Activated CD8-positive, alpha-beta memory T cell treated with anti-CD3 and anti-CD28 coated beads, Interleukin-2, amount 10 ng/mL, durations not matched to agents 7 days and 5 days (primary cell): ENCODE measurements around the gene HNRNPU. TPM values are rescaled to one million over a fixed set of nuclear protein-coding genes. Genes with fewer than 3 reads are reported as not detected.
A peak's percentile ranks its signal among the peaks of the same experiment; 100 is the strongest.
"Not testable (repeated sequence)": the region's sequence is repeated elsewhere in the genome, so short reads cannot be mapped to it uniquely, and the experiment has no call there.

Source experiments
- ATAC-seq: fragments of 150-1000 bp; cut with Tn5 transposase; one replicate; pipeline ENCODE4 v1.10.0; 2021; ENCODE audit warnings: moderate library complexity
- CTCF ChIA-PET: fragments of 350-600 bp; sonication (Branson Sonifier 250); formaldehyde crosslinking; loops from one replicate; lab custom pipeline; 2021; ENCODE audit warnings: antibody characterized with exemption; lab: Charles Lee
- DNase-seq: peaks from one replicate; pipeline ENCODE4 v3.0.0-alpha.2; 2020
- H3K27ac Mint-ChIP-seq: one replicate; pipeline ENCODE4 v1.8.0; 2021; ENCODE audit warnings: mild to moderate bottlenecking, mixed read lengths
- H3K27me3 Mint-ChIP-seq: one replicate; pipeline ENCODE4 v1.8.0; 2021; ENCODE audit warnings: mixed read lengths
- H3K36me3 Mint-ChIP-seq: one replicate; pipeline ENCODE4 v1.8.0; 2021; ENCODE audit warnings: mild to moderate bottlenecking, mixed read lengths
- H3K4me1 Mint-ChIP-seq: one replicate; pipeline ENCODE4 v1.8.0; 2021; ENCODE audit warnings: mixed read lengths
- H3K4me3 Mint-ChIP-seq: one replicate; pipeline ENCODE4 v1.8.0; 2021; ENCODE audit warnings: mild to moderate bottlenecking, moderate library complexity, mixed read lengths
- H3K9me3 Mint-ChIP-seq: one replicate; pipeline ENCODE4 v1.8.0; 2022; ENCODE audit warnings: low read depth, mixed read lengths
- total RNA-seq, 2 experiments: library from RNA; stranded (reverse); gene quantifications; one replicate each; pipeline ENCODE4 v1.2.3, GENCODE V29; 2021

The HNRNPU gene
- total RNA-seq, 2 experiments from 2014 or later = 410 to 503 TPM

- H3K36me3 Mint-ChIP-seq = peaks cover 11% of the 10 kb centered on the region
- DNase-seq, H3K27me3 Mint-ChIP-seq, ATAC-seq, H3K4me3 Mint-ChIP-seq, H3K9me3 Mint-ChIP-seq: not testable (repeated sequence)
- H3K27ac Mint-ChIP-seq = peak overlapping the region; percentile 100
- CTCF ChIA-PET = interaction anchor here (2.0 to 5.3 kb wide), 4 partner anchors 27 to 209 kb away, joined by 6 to 49 read pairs (median 18); partner anchors contain the start of gene HNRNPU
- peaks cover 37% of the 10 kb centered on the region for H3K4me1 Mint-ChIP-seq
These were observed 31.1 kb downstream of the HNRNPU start for GRCh38 chr1:244833260-244833659.

- CTCF ChIA-PET = interaction anchor here (1.1 to 1.6 kb wide), 3 partner anchors 34 to 212 kb away, joined by 3 to 4 read pairs (median 3); no protein-coding TSS in a partner anchor
- ATAC-seq (no peak), DNase-seq (no peak)
- H3K27me3 Mint-ChIP-seq = peaks cover 3% of the 10 kb centered on the region
- no peak overlapping the region for H3K4me3 Mint-ChIP-seq
- H3K27ac Mint-ChIP-seq = no peak overlapping the region
- no peaks in the 10 kb centered on the region for H3K36me3 Mint-ChIP-seq
- H3K4me1 Mint-ChIP-seq = peaks cover 20% of the 10 kb centered on the region
- no peaks in the 10 kb centered on the region for H3K9me3 Mint-ChIP-seq
These were observed 33.7 kb downstream of the HNRNPU start for GRCh38 chr1:244830639-244831038.

- no peak overlapping the region for H3K27ac Mint-ChIP-seq
- DNase-seq = no peak
- peaks cover 11% of the 10 kb centered on the region for H3K4me1 Mint-ChIP-seq
- H3K36me3 Mint-ChIP-seq = no peaks in the 10 kb centered on the region
- peaks cover 3% of the 10 kb centered on the region for H3K27me3 Mint-ChIP-seq
- CTCF ChIA-PET = interaction anchor here (1.3 kb wide), 1 partner anchor 30 kb away, joined by 4 read pairs; no protein-coding TSS in a partner anchor
- no peak for ATAC-seq
- no peak overlapping the region for H3K4me3 Mint-ChIP-seq
- no peaks in the 10 kb centered on the region for H3K9me3 Mint-ChIP-seq
These were observed 37.6 kb downstream of the HNRNPU start for GRCh38 chr1:244826712-244827111.

GRCh38 chr1:244822878-244823277, 41.5 kb downstream of the HNRNPU start:
- DNase-seq (peak; percentile 5), ATAC-seq (no peak)
- H3K27me3 Mint-ChIP-seq = peaks cover 3% of the 10 kb centered on the region
- no peaks in the 10 kb centered on the region for H3K4me1 Mint-ChIP-seq
- H3K9me3 Mint-ChIP-seq = no peaks in the 10 kb centered on the region
- no peaks in the 10 kb centered on the region for H3K36me3 Mint-ChIP-seq
- CTCF ChIA-PET = no interaction called here
- no peak overlapping the region for H3K4me3 Mint-ChIP-seq
- no peak overlapping the region for H3K27ac Mint-ChIP-seq

- CTCF ChIA-PET = interaction anchor here (1.1 kb wide), 1 partner anchor 15 kb away, joined by 3 read pairs; no protein-coding TSS in a partner anchor
- Mint-ChIP-seq H3K4me1 (no peaks in the 10 kb centered on the region), H3K9me3 (no peaks in the 10 kb centered on the region), H3K27ac (no peak overlapping the region), H3K36me3 (no peaks in the 10 kb centered on the region), H3K27me3 (peaks cover 10% of the 10 kb centered on the region), H3K4me3 (no peak overlapping the region)
- DNase-seq (no peak), ATAC-seq (no peak)
These were observed 43.2 kb downstream of the HNRNPU start for GRCh38 chr1:244821134-244821533.

- no peaks in the 10 kb centered on the region for H3K9me3 Mint-ChIP-seq
- H3K4me3 Mint-ChIP-seq = no peak overlapping the region
These were observed 44.2 kb downstream of the HNRNPU start for GRCh38 chr1:244820131-244820530.

GRCh38 chr1:244817415-244817894, 46.9 kb downstream of the HNRNPU start:
- no peaks in the 10 kb centered on the region for H3K9me3 Mint-ChIP-seq
- DNase-seq = no peak
- H3K4me1 Mint-ChIP-seq = peaks cover 11% of the 10 kb centered on the region
- no peak overlapping the region for H3K27ac Mint-ChIP-seq
- H3K27me3 Mint-ChIP-seq = peaks cover 25% of the 10 kb centered on the region
- no peak overlapping the region for H3K4me3 Mint-ChIP-seq
- CTCF ChIA-PET = no interaction called here
- ATAC-seq = no peak
- no peaks in the 10 kb centered on the region for H3K36me3 Mint-ChIP-seq

More at GRCh38 chr1:244820131-244820530, 44.2 kb downstream of the HNRNPU start:
- H3K4me1 Mint-ChIP-seq = peaks cover 4% of the 10 kb centered on the region
- H3K27me3 Mint-ChIP-seq = peaks cover 12% of the 10 kb centered on the region
- no peak overlapping the region for H3K27ac Mint-ChIP-seq
- ATAC-seq (no peak), DNase-seq (no peak)
- no peaks in the 10 kb centered on the region for H3K36me3 Mint-ChIP-seq
- CTCF ChIA-PET = interaction anchor here (1.1 kb wide), 1 partner anchor 16 kb away, joined by 3 read pairs; no protein-coding TSS in a partner anchor

- no peak for ATAC-seq
- Mint-ChIP-seq H3K27ac (no peak overlapping the region), H3K4me3 (no peak overlapping the region), H3K36me3 (no peaks in the 10 kb centered on the region), H3K4me1 (peaks cover 11% of the 10 kb centered on the region), H3K9me3 (no peaks in the 10 kb centered on the region), H3K27me3 (peaks cover 25% of the 10 kb centered on the region)
- CTCF ChIA-PET = no interaction called here
- no peak for DNase-seq
These were observed 48.7 kb downstream of the HNRNPU start for GRCh38 chr1:244815600-244816099.

GRCh38 chr1:244813327-244813726, 51.0 kb downstream of the HNRNPU start:
- CTCF ChIA-PET = interaction anchor here (0.6 to 1.2 kb wide), 2 partner anchors 17 to 1287 kb away, joined by 3 to 4 read pairs; no protein-coding TSS in a partner anchor
- Mint-ChIP-seq H3K4me3 (no peak overlapping the region), H3K36me3 (no peaks in the 10 kb centered on the region), H3K27ac (no peak overlapping the region), H3K9me3 (no peaks in the 10 kb centered on the region), H3K27me3 (peaks cover 25% of the 10 kb centered on the region), H3K4me1 (peaks cover 11% of the 10 kb centered on the region)
- no peak for DNase-seq
- no peak for ATAC-seq

- ATAC-seq (no peak), DNase-seq (no peak)
- H3K36me3 Mint-ChIP-seq = no peaks in the 10 kb centered on the region
- CTCF ChIA-PET = no interaction called here
- H3K4me3 Mint-ChIP-seq = no peak overlapping the region
- H3K4me1 Mint-ChIP-seq = peaks cover 7% of the 10 kb centered on the region
- peaks cover 15% of the 10 kb centered on the region for H3K27me3 Mint-ChIP-seq
- H3K9me3 Mint-ChIP-seq = no peaks in the 10 kb centered on the region
- no peak overlapping the region for H3K27ac Mint-ChIP-seq
These were observed 54.1 kb downstream of the HNRNPU start for GRCh38 chr1:244810221-244810620.

- no peaks in the 10 kb centered on the region for H3K36me3 Mint-ChIP-seq
- H3K4me1 Mint-ChIP-seq = no peaks in the 10 kb centered on the region
- peaks cover 2% of the 10 kb centered on the region for H3K27me3 Mint-ChIP-seq
- no peak overlapping the region for H3K4me3 Mint-ChIP-seq
- H3K9me3 Mint-ChIP-seq = no peaks in the 10 kb centered on the region
- DNase-seq (no peak), ATAC-seq (no peak)
- H3K27ac Mint-ChIP-seq = no peak overlapping the region
- CTCF ChIA-PET = interaction anchor here (2.1 kb wide), 1 partner anchor 236 kb away, joined by 9 read pairs; no protein-coding TSS in a partner anchor
These were observed 57.2 kb downstream of the HNRNPU start for GRCh38 chr1:244807138-244807537.

- CTCF ChIA-PET = no interaction called here
- no peak for DNase-seq
- peaks cover 6% of the 10 kb centered on the region for H3K27me3 Mint-ChIP-seq
- no peak overlapping the region for H3K4me3 Mint-ChIP-seq
- peaks cover 5% of the 10 kb centered on the region for H3K4me1 Mint-ChIP-seq
- H3K9me3 Mint-ChIP-seq = no peaks in the 10 kb centered on the region
- no peaks in the 10 kb centered on the region for H3K36me3 Mint-ChIP-seq
- no peak overlapping the region for H3K27ac Mint-ChIP-seq
- no peak for ATAC-seq
These were observed 59.5 kb downstream of the HNRNPU start for GRCh38 chr1:244804841-244805240.

- H3K4me3 Mint-ChIP-seq = no peak overlapping the region
- H3K4me1 Mint-ChIP-seq = peaks cover 5% of the 10 kb centered on the region
- no peaks in the 10 kb centered on the region for H3K9me3 Mint-ChIP-seq
- H3K27ac Mint-ChIP-seq = no peak overlapping the region
- no peak for DNase-seq
- CTCF ChIA-PET = interaction anchor here (1.4 to 5.2 kb wide), 4 partner anchors 31 to 242 kb away, joined by 4 to 85 read pairs (median 20); no protein-coding TSS in a partner anchor
- no peak for ATAC-seq
- peaks cover 13% of the 10 kb centered on the region for H3K27me3 Mint-ChIP-seq
- no peaks in the 10 kb centered on the region for H3K36me3 Mint-ChIP-seq
These were observed 61.6 kb downstream of the HNRNPU start for GRCh38 chr1:244802556-244803239.
